ENCODE results near the gene ACTL10. TPM values are rescaled to one million over a fixed set of nuclear protein-coding genes. Genes with fewer than 3 reads are reported as not detected.

Gene ACTL10
- total and polyA plus RNA-seq, 2 experiments from 2014 or later = 0.71 to 1.9 TPM

DNA sequence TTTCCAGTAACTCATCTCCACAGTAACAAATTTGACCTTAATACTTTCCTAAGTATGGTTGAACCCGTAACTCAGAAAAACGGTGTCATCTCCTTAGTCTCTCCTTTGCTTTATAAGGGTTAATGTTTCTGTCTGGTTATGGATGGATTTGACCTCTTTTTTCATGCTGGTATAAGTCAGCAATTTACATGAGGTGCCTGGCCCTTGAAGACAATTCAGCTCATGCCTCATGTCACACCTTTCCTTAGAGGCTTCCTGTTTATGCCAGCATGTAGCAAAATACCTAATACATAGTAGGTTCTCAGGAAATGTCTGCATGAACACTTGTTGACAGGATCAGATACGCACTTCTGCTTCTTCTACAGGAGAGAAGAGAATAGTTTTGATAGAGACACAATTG lies 42.3 kb upstream of the ACTL10 start (continued):
- TF ChIP-seq, protein P1, sequence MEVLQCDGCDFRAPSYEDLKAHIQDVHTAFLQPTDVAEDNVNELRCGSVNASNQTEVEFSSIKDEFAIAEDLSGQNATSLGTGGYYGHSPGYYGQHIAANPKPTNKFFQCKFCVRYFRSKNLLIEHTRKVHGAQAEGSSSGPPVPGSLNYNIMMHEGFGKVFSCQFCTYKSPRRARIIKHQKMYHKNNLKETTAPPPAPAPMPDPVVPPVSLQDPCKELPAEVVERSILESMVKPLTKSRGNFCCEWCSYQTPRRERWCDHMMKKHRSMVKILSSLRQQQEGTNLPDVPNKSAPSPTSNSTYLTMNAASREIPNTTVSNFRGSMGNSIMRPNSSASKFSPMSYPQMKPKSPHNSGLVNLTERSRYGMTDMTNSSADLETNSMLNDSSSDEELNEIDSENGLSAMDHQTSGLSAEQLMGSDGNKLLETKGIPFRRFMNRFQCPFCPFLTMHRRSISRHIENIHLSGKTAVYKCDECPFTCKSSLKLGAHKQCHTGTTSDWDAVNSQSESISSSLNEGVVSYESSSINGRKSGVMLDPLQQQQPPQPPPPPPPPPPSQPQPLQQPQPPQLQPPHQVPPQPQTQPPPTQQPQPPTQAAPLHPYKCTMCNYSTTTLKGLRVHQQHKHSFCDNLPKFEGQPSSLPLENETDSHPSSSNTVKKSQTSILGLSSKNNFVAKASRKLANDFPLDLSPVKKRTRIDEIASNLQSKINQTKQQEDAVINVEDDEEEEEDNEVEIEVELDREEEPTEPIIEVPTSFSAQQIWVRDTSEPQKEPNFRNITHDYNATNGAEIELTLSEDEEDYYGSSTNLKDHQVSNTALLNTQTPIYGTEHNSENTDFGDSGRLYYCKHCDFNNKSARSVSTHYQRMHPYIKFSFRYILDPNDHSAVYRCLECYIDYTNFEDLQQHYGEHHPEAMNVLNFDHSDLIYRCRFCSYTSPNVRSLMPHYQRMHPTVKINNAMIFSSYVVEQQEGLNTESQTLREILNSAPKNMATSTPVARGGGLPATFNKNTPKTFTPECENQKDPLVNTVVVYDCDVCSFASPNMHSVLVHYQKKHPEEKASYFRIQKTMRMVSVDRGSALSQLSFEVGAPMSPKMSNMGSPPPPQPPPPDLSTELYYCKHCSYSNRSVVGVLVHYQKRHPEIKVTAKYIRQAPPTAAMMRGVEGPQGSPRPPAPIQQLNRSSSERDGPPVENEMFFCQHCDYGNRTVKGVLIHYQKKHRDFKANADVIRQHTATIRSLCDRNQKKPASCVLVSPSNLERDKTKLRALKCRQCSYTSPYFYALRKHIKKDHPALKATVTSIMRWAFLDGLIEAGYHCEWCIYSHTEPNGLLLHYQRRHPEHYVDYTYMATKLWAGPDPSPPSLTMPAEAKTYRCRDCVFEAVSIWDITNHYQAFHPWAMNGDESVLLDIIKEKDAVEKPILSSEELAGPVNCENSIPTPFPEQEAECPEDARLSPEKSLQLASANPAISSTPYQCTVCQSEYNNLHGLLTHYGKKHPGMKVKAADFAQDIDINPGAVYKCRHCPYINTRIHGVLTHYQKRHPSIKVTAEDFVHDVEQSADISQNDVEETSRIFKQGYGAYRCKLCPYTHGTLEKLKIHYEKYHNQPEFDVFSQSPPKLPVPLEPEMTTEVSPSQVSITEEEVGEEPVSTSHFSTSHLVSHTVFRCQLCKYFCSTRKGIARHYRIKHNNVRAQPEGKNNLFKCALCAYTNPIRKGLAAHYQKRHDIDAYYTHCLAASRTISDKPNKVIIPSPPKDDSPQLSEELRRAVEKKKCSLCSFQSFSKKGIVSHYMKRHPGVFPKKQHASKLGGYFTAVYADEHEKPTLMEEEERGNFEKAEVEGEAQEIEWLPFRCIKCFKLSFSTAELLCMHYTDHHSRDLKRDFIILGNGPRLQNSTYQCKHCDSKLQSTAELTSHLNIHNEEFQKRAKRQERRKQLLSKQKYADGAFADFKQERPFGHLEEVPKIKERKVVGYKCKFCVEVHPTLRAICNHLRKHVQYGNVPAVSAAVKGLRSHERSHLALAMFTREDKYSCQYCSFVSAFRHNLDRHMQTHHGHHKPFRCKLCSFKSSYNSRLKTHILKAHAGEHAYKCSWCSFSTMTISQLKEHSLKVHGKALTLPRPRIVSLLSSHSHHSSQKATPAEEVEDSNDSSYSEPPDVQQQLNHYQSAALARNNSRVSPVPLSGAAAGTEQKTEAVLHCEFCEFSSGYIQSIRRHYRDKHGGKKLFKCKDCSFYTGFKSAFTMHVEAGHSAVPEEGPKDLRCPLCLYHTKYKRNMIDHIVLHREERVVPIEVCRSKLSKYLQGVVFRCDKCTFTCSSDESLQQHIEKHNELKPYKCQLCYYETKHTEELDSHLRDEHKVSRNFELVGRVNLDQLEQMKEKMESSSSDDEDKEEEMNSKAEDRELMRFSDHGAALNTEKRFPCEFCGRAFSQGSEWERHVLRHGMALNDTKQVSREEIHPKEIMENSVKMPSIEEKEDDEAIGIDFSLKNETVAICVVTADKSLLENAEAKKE (CRISPR knock-in tag; IDR thresholded peaks at IDR 0.05) = no peak
- no peak for TF ChIP-seq ZNF331 (CRISPR knock-in tag; IDR thresholded peaks at IDR 0.05; ENCODE audit: low read depth)
- no peak for TF ChIP-seq ZNF114 (CRISPR knock-in tag; IDR thresholded peaks at IDR 0.05)
- no peak for TF ChIP-seq STAT1 (IDR thresholded peaks at IDR 0.05; ENCODE audit: unreplicated experiment)
- no peak for TF ChIP-seq CREB1 (CRISPR knock-in tag; IDR thresholded peaks at IDR 0.05; ENCODE audit: low read depth)

DNA sequence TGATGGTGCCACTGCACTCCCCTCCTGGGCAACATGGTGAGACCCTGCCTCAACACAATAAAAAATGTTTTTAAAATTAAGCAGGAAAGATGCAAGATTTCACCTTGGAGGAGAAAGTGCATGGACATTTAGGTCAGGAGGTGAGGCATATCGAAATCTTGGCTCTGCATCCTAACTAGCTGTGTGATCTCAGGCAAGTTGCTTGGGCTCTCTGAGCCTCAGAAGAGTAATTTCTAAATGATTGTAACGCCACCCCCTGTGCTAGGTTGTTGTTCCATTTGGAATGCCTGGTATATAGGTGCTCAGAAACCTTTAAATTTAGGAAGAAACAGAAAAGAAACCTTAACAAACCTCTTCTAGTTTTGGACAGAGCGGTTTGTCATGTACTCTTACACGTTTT lies 40.6 kb upstream of the ACTL10 start:
- Histone ChIP-seq H4K20me1 (replicated peaks; ENCODE audit: insufficient read depth) (no peaks in the 10 kb centered on the region), H3K27ac (ENCODE audit: low read depth) (no peak overlapping the region), H3K9me2 (ENCODE audit: insufficient read depth) (no peaks in the 10 kb centered on the region), H3K4me2 (no peak overlapping the region), H3K36me3 (ENCODE audit: insufficient read depth) (no peaks in the 10 kb centered on the region; the same call in 1 of the 2 replicates), H3F3A (replicated peaks; ENCODE audit: low read depth) (no peaks in the 10 kb centered on the region), H3K79me2 (replicated peaks; ENCODE audit: insufficient read depth) (no peaks in the 10 kb centered on the region), H3K4me1 (ENCODE audit: insufficient read depth) (no peaks in the 10 kb centered on the region), H3K4me3 (no peak overlapping the region), H2AFZ (no peak overlapping the region), H3K27me3 (ENCODE audit: insufficient read depth) (no peaks in the 10 kb centered on the region)
- Mint-ChIP-seq H3K9me3 (no peaks in the 10 kb centered on the region), H3K27ac (no peak overlapping the region), H3K4me3 (no peak overlapping the region), H3K36me3 (ENCODE audit: low read depth) (peaks cover 29% of the 10 kb centered on the region), H3K27me3 (ENCODE audit: insufficient read depth, low read depth, poor library complexity) (no peaks in the 10 kb centered on the region), H3K4me1 (no peaks in the 10 kb centered on the region)
- ATAC-seq (no peak), DNase-seq (ENCODE audit: low spot score) (no peak)
- TF ChIP-seq, protein P2, sequence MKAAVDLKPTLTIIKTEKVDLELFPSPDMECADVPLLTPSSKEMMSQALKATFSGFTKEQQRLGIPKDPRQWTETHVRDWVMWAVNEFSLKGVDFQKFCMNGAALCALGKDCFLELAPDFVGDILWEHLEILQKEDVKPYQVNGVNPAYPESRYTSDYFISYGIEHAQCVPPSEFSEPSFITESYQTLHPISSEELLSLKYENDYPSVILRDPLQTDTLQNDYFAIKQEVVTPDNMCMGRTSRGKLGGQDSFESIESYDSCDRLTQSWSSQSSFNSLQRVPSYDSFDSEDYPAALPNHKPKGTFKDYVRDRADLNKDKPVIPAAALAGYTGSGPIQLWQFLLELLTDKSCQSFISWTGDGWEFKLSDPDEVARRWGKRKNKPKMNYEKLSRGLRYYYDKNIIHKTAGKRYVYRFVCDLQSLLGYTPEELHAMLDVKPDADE (IDR thresholded peaks at IDR 0.05) = no peak

All from GM23338 (cell line).